HG03066 (cell line): ENCODE data around the gene DQX1.
"Not testable (repeated sequence)": the region's sequence is repeated elsewhere in the genome, so short reads cannot be mapped to it uniquely, and the experiment has no call there.

Experiments
- ATAC-seq: cut with Tn5 transposase; IDR thresholded peaks from one replicate; pipeline ENCODE4 v1.9.1; 2021; ENCODE audit warnings: low read depth; ENCODE audit not compliant: unreplicated experiment

Gene DQX1, protein sequence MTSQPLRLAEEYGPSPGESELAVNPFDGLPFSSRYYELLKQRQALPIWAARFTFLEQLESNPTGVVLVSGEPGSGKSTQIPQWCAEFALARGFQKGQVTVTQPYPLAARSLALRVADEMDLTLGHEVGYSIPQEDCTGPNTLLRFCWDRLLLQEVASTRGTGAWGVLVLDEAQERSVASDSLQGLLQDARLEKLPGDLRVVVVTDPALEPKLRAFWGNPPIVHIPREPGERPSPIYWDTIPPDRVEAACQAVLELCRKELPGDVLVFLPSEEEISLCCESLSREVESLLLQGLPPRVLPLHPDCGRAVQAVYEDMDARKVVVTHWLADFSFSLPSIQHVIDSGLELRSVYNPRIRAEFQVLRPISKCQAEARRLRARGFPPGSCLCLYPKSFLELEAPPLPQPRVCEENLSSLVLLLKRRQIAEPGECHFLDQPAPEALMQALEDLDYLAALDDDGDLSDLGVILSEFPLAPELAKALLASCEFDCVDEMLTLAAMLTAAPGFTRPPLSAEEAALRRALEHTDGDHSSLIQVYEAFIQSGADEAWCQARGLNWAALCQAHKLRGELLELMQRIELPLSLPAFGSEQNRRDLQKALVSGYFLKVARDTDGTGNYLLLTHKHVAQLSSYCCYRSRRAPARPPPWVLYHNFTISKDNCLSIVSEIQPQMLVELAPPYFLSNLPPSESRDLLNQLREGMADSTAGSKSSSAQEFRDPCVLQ

DNA sequence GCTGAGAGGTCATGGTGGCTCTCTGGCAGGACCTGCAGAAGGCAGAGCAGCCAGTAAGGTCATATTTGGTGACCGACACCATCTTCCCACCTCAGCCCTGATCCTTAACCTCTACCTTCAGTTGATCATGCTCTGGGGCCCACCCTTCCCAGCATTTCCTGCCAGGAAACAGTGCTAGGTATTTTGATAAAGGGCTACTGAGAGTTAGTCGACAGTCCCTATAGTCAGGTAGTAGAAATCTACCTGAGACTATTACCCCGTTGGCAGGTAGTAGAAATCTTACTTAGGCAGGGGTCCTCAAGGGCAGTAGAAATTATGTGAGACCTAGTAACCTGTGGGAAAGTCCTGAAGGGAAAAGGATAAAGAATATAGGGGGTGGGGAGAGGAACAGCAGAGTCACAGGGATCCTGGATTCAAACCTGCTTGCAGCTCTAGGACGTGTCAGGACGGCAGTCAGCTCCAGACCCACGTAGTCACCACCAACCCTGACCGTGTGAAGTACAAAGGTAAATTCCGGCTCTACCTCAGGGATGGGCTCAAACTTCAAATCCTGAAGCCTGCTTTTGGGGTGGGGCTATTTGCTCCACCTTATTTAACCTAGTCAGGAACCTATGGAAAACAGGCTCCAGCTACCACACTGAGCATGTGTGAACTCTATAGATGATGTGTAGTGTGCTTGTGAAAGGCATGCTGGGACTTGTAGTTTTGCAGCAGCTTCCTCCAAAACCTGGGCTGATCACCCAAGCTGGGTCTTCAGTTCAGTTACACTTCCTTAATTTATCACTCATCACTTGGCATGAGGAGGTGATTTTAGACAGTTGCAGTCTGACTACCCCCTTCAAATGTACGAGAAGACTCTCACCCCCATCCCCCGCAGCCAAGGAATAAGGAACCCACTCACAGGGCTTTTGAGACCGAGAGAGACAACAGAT is at the start of gene DQX1:
TSS of gene DQX1 (minus strand) at position 515 of the 932 bp plus-strand sequence. CDS start at position 13, 502 bp downstream.
- ATAC-seq = no peak

DNA sequence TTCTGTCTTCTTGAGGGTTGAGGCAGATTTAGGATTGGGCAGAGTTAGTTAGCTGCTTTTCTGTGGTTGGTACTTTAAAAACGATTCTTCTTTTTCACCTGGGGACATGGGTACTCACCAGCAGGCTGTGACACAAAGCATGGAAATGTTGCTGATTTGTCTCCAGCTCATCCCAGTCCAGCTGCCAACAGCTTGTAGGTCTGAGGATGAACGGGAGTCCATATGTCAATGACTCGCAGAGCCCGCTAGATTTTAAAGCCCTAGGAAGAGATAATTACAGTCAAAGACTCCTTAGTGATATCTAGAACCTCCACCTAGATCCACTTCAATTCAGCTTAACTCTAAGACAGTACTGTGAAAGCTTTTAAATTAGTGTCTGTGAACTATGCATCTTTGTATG is 49.3 kb upstream of the DQX1 start:
- ATAC-seq = no peak

DNA sequence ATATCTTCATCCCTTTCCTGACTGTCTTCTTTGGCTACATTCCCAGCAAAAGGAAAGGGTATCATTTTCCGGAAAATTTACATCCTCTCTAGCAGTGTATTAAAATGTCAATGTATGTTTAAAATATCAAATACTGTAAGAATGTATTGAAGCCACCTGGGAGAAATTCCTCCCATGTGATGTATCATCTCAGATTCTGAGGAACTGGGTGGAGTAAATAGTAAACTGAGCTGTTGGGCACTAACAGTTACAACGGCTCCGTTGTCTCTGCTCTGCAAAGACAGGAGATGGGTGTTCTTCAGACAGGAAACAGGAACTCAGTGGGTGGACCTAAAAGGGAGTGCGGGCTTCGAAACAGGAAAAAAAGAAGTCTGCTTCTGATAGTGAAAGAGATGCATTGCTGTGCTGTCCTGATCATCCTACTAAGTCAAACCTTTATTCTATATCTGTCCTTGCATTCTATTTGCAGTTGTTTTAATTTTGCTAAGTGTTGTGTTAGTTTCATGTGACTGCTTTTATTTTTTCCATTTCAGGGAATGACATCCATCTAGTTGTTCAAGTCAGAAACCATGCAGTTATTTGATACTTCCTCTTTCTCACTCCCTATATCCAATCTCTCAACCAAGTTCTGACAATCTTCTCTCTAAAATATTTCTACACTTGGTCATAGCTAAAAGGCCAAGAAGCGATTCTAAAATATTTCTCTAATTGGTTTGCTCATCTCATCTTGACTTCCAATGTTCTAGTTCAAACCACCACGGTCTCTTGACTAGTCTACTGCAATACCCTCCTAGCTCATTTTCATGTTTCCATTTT is 47.9 kb upstream of the DQX1 start:
- peak; percentile 47 for ATAC-seq

DNA sequence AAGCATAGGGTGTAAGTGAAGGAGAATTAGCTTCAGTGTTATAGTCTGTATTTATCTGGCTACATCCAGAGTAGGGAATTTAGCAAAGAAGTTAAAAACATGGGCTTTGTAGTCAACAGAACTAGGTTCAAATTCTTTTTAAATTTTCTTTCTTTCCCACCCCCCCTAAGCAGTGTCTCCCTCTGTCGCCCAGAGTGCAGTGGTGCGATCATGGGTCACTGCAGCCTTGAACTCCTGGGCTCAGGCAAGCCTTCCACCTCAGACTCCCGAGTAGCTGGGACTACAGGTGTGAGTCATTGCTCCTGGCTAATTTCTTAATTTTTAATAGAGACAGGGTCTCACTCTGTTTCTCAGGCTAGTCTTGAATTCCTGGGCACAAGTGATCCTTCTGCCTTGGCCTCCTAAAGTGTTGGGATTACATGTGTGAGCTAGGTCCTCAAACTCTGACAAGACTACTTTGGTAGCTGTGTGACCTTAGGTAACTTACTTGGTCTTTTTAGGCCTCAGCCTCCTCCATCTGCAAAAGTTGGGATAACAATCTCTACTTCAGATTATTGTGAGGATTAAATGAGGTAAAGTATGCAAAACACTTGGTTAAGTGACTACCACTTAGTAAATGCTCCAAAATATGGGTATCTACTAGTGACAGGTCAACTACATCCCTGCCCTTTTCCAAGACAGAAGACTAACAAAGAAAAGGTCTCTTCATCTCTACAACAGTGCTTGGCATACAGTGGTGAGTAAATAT is 46.3 kb upstream of the DQX1 start:
- no peak for ATAC-seq

DNA sequence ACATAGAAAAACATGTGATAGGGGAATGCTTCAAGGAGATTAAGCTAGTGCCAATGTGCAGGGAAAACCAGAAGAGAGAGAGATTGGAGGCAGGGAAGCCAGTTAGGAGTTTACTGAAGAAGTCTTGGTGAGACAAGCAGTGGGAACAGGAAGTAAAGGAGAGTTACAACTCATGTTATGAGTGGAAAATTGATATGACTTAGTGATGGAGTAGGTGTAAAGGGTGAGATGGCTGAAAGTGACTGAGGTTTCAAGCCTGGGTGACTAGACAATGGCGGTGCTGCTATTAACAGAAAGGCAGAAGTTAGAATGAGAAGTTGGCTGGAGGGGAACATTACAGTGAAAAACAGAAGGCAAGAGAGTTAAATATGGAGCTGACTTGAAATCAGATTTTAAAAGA is 45.0 kb upstream of the DQX1 start:
- peak; percentile 66 for ATAC-seq

DNA sequence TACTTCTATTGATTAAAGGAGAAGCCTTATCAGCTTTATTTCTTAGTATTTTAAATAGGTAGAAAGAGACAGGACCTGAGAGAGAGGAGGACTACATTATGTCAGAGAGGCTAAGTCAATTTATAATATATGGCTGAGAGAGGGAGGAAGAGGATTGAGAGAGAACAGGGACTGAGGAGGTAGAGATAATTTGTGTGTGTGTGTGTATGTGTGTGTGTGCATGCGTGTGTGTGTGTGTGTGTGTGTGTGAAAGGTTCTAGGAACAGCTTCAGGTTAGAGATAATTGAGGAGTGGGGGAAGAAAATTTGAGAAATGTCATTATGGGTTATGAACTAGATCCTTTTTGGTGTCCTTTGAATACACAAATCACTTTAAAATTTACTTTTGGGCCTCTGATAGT is 43.7 kb upstream of the DQX1 start:
- ATAC-seq = no peak

DNA sequence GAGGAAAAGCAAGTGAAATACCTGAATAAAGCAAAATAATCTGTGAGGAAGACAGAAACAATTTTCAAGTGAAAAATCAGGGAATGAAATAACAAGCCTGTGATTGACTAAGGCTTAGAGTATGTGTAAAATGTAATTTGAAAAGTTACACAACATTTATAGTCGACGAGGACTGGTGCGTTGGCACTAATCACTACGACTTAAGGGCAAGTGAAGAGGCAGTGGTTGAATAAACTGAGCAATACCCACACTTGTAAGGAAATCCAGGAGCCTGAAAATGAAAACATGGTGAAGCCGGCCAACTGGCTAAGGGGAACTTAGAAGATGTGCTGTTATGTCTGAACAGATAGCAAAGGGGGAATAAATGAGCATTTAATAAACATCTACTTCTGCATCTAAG is 41.9 kb upstream of the DQX1 start:
- ATAC-seq = no peak

DNA sequence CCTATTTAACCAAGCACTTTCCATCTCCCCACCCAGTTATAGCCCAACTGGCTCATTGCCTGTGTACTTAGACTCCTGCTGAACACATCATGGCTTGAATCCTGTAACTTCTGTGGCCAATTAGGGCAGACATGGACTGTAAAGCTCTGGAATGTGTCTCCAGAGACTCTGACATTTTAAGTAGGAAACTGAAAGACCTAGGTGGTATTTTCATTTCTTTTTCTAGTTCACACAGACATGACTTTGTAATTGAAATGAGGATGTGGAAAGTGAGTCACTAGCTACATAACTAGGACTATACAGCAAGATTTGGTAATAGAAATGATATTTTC is 40.7 kb upstream of the DQX1 start:
- no peak for ATAC-seq

DNA sequence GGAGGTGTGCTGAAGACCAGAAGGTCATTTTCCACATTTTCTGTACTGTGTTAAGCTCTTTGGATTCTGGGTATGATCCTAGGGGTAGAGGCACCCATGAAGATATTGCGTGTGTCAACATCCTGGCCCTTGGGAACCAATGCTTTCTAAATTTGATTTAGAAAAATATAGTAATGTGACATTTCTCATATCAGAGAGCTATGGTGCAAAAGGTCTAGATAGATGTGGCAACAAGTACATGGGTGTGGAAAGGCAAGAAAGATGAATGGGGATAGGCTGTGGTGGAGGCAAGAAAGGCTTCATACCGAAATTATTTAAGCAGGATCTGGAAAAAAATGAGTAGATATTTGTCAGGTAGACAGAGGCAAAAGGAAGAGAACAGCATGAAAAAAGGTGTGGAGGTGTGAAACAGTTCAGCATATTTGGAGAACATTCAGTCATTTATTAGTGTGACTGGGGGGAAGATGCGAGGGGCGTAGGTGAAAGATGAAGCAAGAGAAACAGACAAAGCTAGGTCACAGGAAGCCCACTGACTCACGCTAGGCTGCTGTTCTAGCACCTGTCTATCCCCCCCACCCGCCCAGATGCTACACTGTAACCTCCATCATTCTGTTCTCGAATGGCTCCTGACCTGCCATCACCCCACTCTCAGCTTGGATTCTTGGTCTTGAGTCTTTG is 40.2 kb upstream of the DQX1 start:
- ATAC-seq = no peak

DNA sequence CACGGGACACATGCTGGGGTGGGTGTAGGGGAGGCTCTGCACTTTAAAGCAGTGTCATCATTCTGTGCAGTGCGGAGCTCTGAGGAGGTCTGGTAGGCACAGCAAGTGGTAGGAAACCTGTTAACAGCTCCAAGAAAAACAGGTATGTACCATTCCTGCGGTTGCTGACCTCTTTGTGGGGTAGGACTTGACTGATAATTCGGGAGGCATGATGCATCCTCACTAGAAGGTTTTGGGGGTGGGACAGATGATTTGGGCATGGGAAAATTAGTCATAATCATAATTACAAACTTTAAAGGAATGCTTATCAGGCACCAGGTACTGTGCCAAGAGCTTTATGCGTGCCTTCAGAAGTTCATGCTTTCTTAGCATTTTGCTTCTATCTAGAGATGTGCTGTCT is 38.2 kb upstream of the DQX1 start:
- no peak for ATAC-seq

DNA sequence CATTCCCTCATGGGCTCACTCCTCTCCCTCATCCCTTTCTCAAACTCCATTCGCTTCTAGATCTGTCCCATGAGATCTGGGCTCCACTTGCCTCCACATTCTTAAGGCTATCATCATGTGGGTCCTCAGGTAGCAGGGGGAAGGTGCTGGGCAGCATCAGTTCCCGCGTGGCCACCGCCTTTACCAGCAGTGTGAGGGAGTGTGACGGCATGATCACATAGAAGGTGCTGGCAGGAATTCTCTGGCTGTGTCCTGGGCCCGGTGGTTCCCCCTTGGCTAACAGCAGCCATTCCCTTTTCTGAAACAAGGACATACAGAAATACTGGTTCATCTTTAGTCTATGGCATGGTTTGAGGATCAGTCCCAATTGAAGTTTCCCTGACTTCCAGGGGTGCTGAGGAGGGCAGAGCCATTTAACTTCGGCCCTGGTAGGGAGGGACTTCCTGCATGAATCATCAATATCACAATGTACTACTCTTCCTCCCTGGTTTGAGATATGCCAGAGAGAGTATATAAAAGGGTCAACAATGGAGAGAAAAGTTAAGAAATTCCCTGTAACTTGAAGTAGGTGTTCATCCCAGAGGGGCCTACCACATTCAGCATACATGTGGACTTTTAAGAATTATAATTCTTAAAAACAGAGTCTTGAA is 36.2 kb upstream of the DQX1 start:
- no peak for ATAC-seq

DNA sequence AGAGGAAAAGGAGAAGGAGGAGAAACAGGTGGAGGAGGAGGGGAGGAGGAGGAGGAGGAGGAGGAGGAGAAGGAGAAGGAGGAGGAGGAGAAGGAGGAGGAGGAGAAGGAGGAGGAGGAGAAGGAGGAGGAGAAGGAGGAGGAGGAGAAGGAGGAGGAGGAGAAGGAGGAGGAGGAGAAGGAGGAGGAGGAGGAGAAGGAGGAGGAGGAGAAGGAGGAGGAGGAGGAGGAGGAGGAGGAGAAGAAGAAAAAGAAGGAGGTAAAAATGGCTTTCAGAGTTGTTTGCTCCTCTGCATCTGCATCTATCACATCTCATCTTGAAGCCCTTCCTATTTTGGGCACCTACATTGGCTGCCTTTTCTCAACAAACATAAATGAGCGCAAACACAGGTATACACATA is 35.0 kb upstream of the DQX1 start:
- not testable (repeated sequence) for ATAC-seq

DNA sequence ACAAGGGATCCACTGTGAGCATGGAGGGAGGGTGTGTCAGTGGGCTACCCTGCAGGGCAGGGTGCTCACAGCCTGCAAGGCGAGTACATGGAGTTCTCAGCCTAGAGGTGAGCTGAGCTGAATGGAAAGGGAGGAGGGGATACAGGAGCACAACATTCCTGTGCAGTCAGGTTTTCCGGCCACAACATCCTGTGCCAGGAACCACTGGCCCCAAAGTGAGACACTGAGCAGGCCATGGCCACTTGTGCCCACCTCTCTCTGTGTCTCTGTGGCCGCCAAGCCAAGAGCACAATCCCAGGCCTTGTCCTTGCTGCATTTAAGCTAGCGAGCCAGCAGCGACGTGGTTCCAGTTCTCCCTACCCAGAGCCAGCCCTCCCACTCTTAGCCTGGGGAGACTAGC is 34.6 kb upstream of the DQX1 start:
- ATAC-seq = no peak

DNA sequence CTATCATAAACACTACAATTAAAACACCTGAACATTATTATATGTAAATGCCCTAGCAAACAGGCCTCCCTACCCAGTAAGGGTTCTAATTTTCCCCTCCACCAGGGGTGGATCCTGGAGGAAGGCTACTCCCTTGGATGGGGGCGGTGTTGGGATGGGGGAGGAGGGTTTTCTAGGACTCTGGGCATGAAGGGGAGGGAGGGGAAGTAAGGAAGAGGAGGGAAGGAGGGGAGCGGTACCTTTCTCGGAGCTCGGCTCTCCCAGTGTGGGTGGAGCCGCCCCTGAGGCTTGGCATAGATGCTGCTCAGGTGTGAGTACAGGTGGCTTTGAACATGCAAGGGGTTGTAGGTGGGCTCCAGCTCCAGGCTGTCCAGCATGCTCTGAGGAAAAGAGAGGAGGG is 33.9 kb upstream of the DQX1 start:
- ATAC-seq = no peak

DNA sequence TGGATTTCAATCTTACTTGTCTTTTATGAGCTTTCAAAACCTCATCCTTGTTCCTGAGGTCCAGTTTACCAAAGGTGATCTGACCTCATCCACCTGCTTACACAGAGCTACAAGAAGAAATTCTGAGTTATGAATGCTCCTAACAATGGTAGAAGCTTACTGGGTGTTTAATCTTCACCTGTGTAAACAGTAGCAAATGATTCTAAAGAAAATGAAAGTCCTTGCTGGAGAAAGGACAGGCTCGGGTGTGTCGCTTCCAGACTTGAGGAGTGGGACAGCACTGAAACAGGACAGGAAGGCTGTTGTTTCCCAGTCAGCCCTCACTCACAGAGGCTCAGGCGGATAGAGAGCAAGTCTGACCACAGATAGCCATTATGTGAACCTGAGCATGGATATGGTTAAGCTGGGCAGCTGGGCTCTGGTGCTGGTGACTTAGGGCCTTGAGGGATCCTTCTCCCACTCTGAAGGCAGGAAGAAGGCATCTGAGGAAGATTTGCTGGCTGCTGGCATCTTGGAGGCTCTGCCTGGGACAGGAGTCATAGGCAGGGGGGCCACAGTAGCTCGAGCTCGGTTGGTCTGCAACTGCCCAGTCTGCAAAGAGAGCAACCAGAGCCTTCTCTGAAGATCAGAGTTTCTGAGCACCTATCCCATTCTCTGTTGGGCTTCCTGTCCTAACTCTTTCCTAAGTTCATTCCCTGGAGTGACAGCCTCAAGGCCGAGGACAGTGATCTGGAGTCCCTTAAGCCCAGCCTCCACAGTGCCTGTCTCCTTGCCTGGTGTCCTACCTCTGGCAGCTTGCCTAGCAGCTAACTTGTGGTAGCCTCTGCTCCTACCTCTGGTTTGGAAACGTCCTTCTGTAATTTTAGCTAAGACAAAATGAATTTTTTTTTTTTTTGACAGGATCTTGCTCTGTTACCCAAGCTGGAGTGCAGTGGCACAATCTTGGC is 32.5 kb upstream of the DQX1 start:
- ATAC-seq = no peak

DNA sequence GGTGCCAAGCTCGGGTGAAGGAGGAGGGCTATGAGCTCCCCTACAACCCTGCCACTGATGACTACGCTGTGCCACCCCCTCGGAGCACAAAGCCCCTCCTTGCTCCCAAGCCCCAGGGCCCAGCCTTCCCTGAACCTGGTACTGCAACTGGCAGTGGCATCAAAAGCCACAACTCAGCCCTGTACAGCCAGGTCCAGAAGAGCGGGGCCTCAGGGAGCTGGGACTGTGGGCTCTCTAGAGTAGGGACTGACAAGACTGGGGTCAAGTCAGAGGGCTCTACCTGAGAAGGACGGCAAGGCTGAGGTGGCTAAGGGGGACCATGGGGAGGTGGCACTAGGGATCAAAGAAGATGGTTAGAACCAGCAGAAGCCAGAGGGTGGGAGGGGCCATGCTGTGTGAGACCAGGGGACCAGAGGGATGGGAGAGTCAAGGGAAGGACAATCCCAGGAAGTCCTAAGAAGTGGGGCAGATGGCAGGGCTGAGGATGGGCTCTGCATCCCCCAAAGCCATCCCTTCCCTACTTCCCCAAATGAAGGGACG is 30.9 kb upstream of the DQX1 start:
- ATAC-seq = no peak

DNA sequence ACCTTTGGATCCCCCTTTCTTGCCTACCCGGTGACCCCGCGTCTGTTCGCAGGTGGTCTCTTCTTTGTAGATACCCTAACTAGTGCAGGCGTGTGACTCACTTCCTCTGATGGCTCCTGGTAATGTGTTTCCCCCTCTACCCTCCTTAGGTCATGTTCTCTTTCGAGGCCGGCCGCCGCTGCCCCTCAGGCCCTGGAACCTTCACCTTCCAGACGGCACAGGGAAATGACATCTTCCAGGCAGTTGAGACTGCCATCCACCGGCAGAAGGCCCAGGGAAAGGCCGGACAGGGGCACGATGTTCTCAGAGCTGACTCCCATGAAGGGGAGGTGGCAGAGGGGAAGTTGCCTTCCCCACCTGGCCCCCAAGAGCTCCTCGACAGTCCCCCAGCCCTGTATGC is 30.1 kb upstream of the DQX1 start:
- no peak for ATAC-seq
